ENCODE results near the gene ABCC6. TPM values are rescaled to one million over a fixed set of nuclear protein-coding genes. Genes with fewer than 3 reads are reported as not detected.

ABCC6 gene
- total and polyA plus RNA-seq, 2 of the 13 experiments (the other 11 are each of a cell fraction or from before 2014, with no cell fraction given) = 82.4 to 105 TPM

DNA sequence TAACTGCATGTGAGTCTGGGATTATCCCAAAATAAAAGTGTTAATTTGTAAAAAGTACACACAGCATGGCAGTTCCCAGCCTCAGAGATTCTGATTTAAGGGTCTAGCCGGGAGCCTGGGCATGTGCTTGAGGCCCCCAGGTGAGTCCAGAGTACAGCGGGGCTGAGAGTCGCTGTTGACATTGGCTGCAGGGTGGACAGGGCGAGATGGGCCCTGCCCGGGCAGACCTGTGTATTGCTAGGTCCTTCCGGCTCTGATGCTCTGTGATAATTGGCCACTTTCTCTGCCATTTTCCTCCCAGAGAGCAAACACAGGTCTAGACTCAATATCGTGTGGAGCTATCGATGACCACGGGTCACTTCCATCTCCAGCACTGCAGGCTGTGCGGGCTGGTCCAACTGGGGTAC, 73.6 kb downstream of the ABCC6 start (continued):
- TF ChIP-seq ZKSCAN1 (IDR thresholded peaks at IDR 0.05; ENCODE audit: low read length) (no peak), WIZ (CRISPR knock-in tag; IDR thresholded peaks at IDR 0.05) (no peak), SIN3B (IDR thresholded peaks at IDR 0.05; ENCODE audit: low read length) (no peak), SOX6 (IDR thresholded peaks at IDR 0.05) (no peak), SOX6 (CRISPR knock-in tag; IDR thresholded peaks at IDR 0.05) (no peak), TEAD2 (CRISPR knock-in tag; IDR thresholded peaks at IDR 0.05) (no peak), ZNF253 (CRISPR knock-in tag; IDR thresholded peaks at IDR 0.05; ENCODE audit: borderline replicate concordance) (no peak), SMYD3 (CRISPR knock-in tag; IDR thresholded peaks at IDR 0.05) (peak; percentile 84; the same call in 1 of the 2 replicates), SIN3A (IDR thresholded peaks at IDR 0.05; ENCODE audit: borderline replicate concordance, low read depth, low read length) (no peak), ZNF878 (CRISPR knock-in tag; IDR thresholded peaks at IDR 0.05) (no peak), FOXP1 (IDR thresholded peaks at IDR 0.05) (no peak), FOXP1 (CRISPR knock-in tag; IDR thresholded peaks at IDR 0.05) (peak; percentile 37; the same call in 1 of the 2 replicates), MLXIP (CRISPR knock-in tag; IDR thresholded peaks at IDR 0.05; ENCODE audit: borderline replicate concordance) (no peak), RCOR2 (CRISPR knock-in tag; IDR thresholded peaks at IDR 0.05) (peak; percentile 57; the same call in 1 of the 2 replicates), SOX13 (IDR thresholded peaks at IDR 0.05) (no peak), SOX13 (CRISPR knock-in tag; conservative IDR thresholded peaks at IDR 0.05 in 1 of 2, IDR thresholded peaks at IDR 0.05 in 1 of 2) (peak in 1 of 2 experiments; percentile 23; a peak in 1 of 4 replicates), DMAP1 (CRISPR knock-in tag; IDR thresholded peaks at IDR 0.05) (no peak), TBP (CRISPR knock-in tag; IDR thresholded peaks at IDR 0.05) (no peak), SP5 (CRISPR knock-in tag; IDR thresholded peaks at IDR 0.05; ENCODE audit: borderline replicate concordance, low read depth) (0 out of 2 replicates have a peak, but pooled peaks have one; percentile 14), ZNF274 (CRISPR knock-in tag; IDR thresholded peaks at IDR 0.05) (no peak), MXI1 (IDR thresholded peaks at IDR 0.05; ENCODE audit: borderline replicate concordance, low read depth, low read length) (no peak), BORCS8-MEF2B (CRISPR knock-in tag; IDR thresholded peaks at IDR 0.05) (peak; percentile 73), ATF3 (CRISPR knock-in tag; IDR thresholded peaks at IDR 0.05) (no peak), ZNF367 (CRISPR knock-in tag; IDR thresholded peaks at IDR 0.05; ENCODE audit: borderline replicate concordance) (no peak)
- TF ChIP-seq, protein P1, sequence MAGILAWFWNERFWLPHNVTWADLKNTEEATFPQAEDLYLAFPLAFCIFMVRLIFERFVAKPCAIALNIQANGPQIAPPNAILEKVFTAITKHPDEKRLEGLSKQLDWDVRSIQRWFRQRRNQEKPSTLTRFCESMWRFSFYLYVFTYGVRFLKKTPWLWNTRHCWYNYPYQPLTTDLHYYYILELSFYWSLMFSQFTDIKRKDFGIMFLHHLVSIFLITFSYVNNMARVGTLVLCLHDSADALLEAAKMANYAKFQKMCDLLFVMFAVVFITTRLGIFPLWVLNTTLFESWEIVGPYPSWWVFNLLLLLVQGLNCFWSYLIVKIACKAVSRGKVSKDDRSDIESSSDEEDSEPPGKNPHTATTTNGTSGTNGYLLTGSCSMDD (CRISPR knock-in tag; IDR thresholded peaks at IDR 0.05) = no peak
- TF ChIP-seq, protein P2, sequence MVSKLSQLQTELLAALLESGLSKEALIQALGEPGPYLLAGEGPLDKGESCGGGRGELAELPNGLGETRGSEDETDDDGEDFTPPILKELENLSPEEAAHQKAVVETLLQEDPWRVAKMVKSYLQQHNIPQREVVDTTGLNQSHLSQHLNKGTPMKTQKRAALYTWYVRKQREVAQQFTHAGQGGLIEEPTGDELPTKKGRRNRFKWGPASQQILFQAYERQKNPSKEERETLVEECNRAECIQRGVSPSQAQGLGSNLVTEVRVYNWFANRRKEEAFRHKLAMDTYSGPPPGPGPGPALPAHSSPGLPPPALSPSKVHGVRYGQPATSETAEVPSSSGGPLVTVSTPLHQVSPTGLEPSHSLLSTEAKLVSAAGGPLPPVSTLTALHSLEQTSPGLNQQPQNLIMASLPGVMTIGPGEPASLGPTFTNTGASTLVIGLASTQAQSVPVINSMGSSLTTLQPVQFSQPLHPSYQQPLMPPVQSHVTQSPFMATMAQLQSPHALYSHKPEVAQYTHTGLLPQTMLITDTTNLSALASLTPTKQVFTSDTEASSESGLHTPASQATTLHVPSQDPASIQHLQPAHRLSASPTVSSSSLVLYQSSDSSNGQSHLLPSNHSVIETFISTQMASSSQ (IDR thresholded peaks at IDR 0.05; ENCODE audit: low read depth) = no peak
- TF ChIP-seq, protein P2 (CRISPR knock-in tag; IDR thresholded peaks at IDR 0.05; ENCODE audit: borderline replicate concordance) = no peak

Measured in HepG2 (cell line).